ENCODE measurements around the gene WDFY3. TPM values are rescaled to one million over a fixed set of nuclear protein-coding genes. Genes with fewer than 3 reads are reported as not detected.

Gene WDFY3
- polyA plus RNA-seq, 2 of the 4 experiments (the other 2 are of a cell fraction): 6.6 to 25.1 TPM

DNA sequence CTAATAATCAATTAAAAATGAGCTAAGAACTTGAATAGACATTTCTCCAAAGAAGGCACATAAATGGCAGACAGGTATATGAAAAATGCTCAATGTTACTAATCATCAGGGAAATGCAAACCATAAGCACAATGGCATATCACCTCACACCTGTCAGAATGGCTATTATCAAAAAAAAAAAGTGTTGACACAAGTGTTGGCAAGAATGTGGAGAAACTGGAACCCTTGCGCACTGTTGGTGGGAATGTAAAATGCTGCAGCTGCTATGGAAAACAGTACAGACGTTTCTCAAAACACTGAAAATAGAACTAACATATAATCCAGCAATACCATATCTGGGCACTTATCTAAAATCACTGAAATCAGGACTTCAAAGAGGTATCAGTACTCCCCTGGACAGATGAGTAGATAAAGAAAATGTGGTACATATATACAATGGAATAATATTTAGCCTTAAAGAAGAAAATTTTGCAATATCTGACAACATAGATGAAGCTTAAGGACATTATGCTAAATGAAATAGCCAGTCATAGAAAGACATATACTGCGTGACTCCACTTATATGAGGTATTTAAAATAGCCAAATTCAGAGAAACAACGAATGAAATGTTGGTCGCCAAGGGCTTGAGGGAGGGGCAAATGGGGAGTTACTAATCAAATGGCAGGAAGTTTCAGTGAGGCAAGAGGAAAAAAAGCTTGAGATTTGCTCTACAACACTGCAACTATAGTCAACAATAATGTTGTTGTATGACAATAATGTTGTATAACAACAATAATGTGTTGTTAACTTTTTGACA is 175.5 kb downstream of the WDFY3 start (continued):
- TF ChIP-seq, protein P1, sequence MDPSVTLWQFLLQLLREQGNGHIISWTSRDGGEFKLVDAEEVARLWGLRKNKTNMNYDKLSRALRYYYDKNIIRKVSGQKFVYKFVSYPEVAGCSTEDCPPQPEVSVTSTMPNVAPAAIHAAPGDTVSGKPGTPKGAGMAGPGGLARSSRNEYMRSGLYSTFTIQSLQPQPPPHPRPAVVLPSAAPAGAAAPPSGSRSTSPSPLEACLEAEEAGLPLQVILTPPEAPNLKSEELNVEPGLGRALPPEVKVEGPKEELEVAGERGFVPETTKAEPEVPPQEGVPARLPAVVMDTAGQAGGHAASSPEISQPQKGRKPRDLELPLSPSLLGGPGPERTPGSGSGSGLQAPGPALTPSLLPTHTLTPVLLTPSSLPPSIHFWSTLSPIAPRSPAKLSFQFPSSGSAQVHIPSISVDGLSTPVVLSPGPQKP (IDR thresholded peaks at IDR 0.05; ENCODE audit: low read depth, low read length): no peak
- TF ChIP-seq TFCP2L1 (CRISPR knock-in tag; IDR thresholded peaks at IDR 0.05): no peak
- no peak for TF ChIP-seq KDM5A (IDR thresholded peaks at IDR 0.05)
- TF ChIP-seq HOXA7 (CRISPR knock-in tag; IDR thresholded peaks at IDR 0.05): no peak
- no peak for TF ChIP-seq NFE2L2 (conservative IDR thresholded peaks at IDR 0.05; ENCODE audit: low read length)
- TF ChIP-seq KDM1A (IDR thresholded peaks at IDR 0.05; ENCODE audit: low read depth): no peak

DNA sequence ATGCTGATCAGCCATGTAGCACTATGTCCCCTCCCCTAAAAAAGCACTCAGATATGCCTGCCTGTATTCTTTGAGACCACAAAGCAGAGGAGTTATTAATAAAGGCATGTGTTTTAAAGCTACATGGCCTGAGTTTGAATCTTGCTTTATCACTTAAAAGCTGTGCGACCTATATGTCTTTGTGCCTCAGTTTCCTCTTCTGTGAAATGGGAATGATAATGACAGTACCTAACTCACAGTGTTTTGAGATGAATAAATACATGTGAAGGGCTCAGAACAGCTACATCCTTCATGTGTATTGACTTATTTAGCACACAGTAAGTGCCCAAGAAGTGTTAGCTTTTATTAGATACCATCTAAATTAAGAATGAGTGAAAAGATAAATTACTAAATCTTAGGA is 180.0 kb downstream of the WDFY3 start:
- Histone ChIP-seq H3K9me3 (no peaks in the 10 kb centered on the region), H3K4me3 (no peak overlapping the region), H3K4me1 (no peaks in the 10 kb centered on the region), H3K27ac (no peak overlapping the region), H3K4me2 (no peak overlapping the region)
- FAIRE-seq: no peak
- ChIA-PET CTCF (no interaction called here), POLR2A (no interaction called here)
- DNase-seq (ENCODE audit: low read depth in 1 of 2, low spot score in 1 of 2): no peak
- TF ChIP-seq RCOR1 (IDR thresholded peaks at IDR 0.05; ENCODE audit: low read depth, low read length) (no peak), CBX8 (IDR thresholded peaks at IDR 0.05) (no peak), TFCP2L1 (CRISPR knock-in tag; IDR thresholded peaks at IDR 0.05) (no peak), JUN (IDR thresholded peaks at IDR 0.05) (no peak)
- WGBS (ENCODE audit: missing lambda C conversion rate): 100% methylated on average over 1 of the region's 1 CpG
- no peak for ATAC-seq

DNA sequence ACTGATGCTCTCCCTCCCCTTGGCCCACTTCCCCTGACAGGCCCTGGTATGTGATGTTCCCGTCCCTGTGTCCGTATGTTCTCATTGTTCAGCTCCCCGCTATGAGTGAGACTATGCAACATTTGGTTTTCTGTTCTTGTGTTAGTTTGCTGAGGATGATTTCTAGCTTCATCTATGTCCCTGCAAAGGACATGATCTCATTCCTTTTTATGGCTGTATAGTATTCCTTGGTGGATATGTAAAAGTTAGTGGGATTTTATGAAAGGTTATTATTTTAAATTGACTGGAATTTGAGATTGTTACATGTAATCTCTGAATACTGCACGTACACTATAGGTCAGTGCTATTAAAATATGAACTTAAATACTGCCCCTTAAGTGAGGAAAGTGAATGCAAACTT is 184.0 kb downstream of the WDFY3 start:
- Histone ChIP-seq H3K4me2 (no peak overlapping the region), H3K4me1 (no peaks in the 10 kb centered on the region), H3K9me3 (no peaks in the 10 kb centered on the region), H3K4me3 (no peak overlapping the region), H3K27ac (no peak overlapping the region)
- WGBS (ENCODE audit: missing lambda C conversion rate): 94% methylated on average over 4 of the region's 4 CpGs
- no peak for ATAC-seq
- TF ChIP-seq USF2 (IDR thresholded peaks at IDR 0.05) (no peak), SREBF2 (IDR thresholded peaks at IDR 0.05) (no peak), NR3C1 (IDR thresholded peaks at IDR 0.05) (no peak), JUN (IDR thresholded peaks at IDR 0.05) (no peak), EHMT2 (IDR thresholded peaks at IDR 0.05; ENCODE audit: low read depth) (no peak), RNF2 (IDR thresholded peaks at IDR 0.05; ENCODE audit: borderline replicate concordance, low read depth) (no peak), ESRRA (IDR thresholded peaks at IDR 0.05; ENCODE audit: borderline replicate concordance, low read length) (no peak), FOSL2 (IDR thresholded peaks at IDR 0.05) (no peak), FOSL2 (CRISPR knock-in tag; IDR thresholded peaks at IDR 0.05) (no peak), FOXS1 (CRISPR knock-in tag; IDR thresholded peaks at IDR 0.05) (no peak), RFX5 (IDR thresholded peaks at IDR 0.05) (no peak), MAFK (IDR thresholded peaks at IDR 0.05; ENCODE audit: partially characterized antibody) (no peak)
- TF ChIP-seq, protein P2, sequence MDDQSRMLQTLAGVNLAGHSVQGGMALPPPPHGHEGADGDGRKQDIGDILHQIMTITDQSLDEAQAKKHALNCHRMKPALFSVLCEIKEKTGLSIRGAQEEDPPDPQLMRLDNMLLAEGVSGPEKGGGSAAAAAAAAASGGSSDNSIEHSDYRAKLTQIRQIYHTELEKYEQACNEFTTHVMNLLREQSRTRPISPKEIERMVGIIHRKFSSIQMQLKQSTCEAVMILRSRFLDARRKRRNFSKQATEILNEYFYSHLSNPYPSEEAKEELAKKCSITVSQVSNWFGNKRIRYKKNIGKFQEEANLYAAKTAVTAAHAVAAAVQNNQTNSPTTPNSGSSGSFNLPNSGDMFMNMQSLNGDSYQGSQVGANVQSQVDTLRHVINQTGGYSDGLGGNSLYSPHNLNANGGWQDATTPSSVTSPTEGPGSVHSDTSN (IDR thresholded peaks at IDR 0.05): no peak
- POLR2A ChIA-PET: no interaction called here
- CTCF ChIA-PET: interaction anchor here (0.9 kb wide), 1 partner anchor 189 kb away, joined by 4 read pairs; no protein-coding TSS in a partner anchor
- no peak for FAIRE-seq
- no peak for DNase-seq (ENCODE audit: low read depth in 1 of 2, low spot score in 1 of 2)
